Measurements from ENCODE around the gene EIF4E.
"Not testable (repeated sequence)": the region's sequence is repeated elsewhere in the genome, so short reads cannot be mapped to it uniquely, and the experiment has no call there.

The EIF4E gene

GRCh38 chr4:98928505-98929340 lies at the start of gene EIF4E:
EIF4E (minus strand) TSS chr4:98929133; CDS start chr4:98929112, 21 bp downstream.
- DNase-seq: peak; percentile 96

- no peak for DNase-seq
These were observed 48.6 kb upstream of the EIF4E start for GRCh38 chr4:98977557-98977956.

- DNase-seq: peak; percentile 14
These were observed 47.8 kb upstream of the EIF4E start for GRCh38 chr4:98976716-98977115.

- no peak for DNase-seq
These were observed 41.2 kb upstream of the EIF4E start for GRCh38 chr4:98969878-98970785.

- no peak for DNase-seq
These were observed 38.9 kb upstream of the EIF4E start for GRCh38 chr4:98967786-98968329.

GRCh38 chr4:98966926-98967325 lies 38.0 kb upstream of the EIF4E start:
- DNase-seq: no peak

- DNase-seq: no peak
These were observed 34.9 kb upstream of the EIF4E start for GRCh38 chr4:98963538-98964433.

GRCh38 chr4:98961770-98962169 lies 32.8 kb upstream of the EIF4E start:
- no peak for DNase-seq

GRCh38 chr4:98959411-98959810 lies 30.5 kb upstream of the EIF4E start:
- no peak for DNase-seq

- DNase-seq: no peak
These were observed 29.1 kb upstream of the EIF4E start for GRCh38 chr4:98958065-98958464.

GRCh38 chr4:98955229-98955628 lies 26.3 kb upstream of the EIF4E start:
- no peak for DNase-seq

GRCh38 chr4:98951710-98952109 lies 22.8 kb upstream of the EIF4E start:
- DNase-seq: no peak

- no peak for DNase-seq
These were observed 22.0 kb upstream of the EIF4E start for GRCh38 chr4:98950925-98951324.

- DNase-seq: no peak
These were observed 17.4 kb upstream of the EIF4E start for GRCh38 chr4:98946359-98946758.

GRCh38 chr4:98945297-98945850 lies 16.4 kb upstream of the EIF4E start:
- no peak for DNase-seq

- peak; percentile 44 for DNase-seq
These were observed 11.0 kb upstream of the EIF4E start for GRCh38 chr4:98939892-98940298.

- no peak for DNase-seq
These were observed 10.5 kb upstream of the EIF4E start for GRCh38 chr4:98939438-98939837.

- DNase-seq: no peak
These were observed 9.2 kb upstream of the EIF4E start for GRCh38 chr4:98937986-98938720.

- DNase-seq: no peak
These were observed 6.7 kb upstream of the EIF4E start for GRCh38 chr4:98935633-98936032.

GRCh38 chr4:98934851-98935250 lies 5.9 kb upstream of the EIF4E start:
- DNase-seq: not testable (repeated sequence)

GRCh38 chr4:98932539-98932938 lies 3.6 kb upstream of the EIF4E start:
- DNase-seq: no peak

Data from amniotic stem cell (primary cell).